ENCODE results near the gene CTNNA3.

CTNNA3 gene

DNA sequence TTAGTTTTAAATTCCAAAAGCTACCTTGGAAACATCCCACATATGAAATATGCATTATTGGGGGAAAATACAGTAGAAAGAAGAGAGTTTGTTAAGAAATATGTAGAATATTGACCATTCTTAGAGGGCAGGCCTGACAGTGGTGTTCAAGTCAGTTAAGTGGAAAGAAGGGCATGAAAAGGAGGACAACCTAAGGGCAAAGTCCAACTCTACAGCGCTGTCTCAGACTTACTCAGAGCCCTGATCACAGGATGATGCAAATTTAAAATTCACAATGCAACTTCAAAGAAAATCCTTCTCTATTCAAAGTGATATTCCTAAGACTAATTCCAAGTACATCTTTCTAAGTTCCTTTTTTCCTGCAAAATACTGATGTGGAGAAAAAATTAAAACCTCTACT lies 909.3 kb downstream of the CTNNA3 start:
- DNase-seq = no peak

DNA sequence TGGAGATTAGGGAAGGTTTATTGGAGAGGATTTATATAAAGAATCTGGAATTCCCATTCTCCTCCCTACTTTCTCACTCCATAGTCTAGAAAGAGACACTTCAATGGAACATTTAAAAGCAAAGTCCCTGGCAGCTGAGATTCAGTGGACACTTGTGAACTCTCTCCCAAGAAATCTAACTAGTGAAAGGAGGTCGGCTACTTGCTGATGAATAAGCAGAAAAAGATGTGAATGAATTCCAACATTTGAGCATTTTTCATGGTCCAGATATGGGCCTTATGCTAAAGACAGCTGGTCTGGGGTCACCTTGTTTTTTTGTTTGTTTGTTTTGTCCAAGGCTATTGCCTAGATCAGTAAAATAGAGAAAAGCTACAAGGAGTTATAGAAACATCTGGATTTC lies 911.2 kb downstream of the CTNNA3 start:
- DNase-seq = no peak

DNA sequence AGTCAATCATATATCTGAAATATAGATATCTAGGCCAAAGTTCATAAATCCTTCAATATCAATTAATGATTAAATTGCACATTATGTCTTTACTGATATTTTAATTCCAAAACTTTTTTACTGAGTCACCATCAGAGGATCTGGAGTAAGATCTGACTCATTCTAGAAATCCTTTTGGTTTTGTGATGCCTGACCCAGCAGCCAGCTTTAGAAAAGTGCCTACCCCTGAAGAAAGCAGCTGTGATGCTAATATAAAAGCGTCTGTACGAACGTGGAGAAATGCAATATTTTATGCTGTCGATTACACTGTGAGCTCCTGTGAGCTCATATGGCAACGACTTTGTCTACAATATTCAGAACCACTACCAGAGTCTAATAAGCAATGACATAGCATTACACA lies 912.7 kb downstream of the CTNNA3 start:
- no peak for DNase-seq

DNA sequence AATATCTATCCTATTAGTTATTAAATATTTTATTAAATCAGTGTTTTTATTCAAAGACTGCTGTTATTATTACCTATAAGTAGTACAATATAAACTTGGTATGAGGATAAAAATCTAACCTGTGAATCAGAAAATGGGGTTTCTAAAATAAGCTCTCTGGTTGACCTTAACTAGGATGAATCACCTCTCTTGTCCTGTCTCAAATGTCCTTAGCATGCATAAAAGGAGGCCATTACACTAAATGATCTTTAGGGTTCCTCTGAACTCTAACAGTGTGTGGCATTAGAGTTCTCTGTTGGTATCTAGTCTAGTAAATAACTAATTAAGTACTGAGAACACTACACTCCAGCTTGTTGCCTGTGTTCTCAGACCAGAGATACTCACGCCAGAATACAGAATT lies 913.2 kb downstream of the CTNNA3 start:
- no peak for DNase-seq

DNA sequence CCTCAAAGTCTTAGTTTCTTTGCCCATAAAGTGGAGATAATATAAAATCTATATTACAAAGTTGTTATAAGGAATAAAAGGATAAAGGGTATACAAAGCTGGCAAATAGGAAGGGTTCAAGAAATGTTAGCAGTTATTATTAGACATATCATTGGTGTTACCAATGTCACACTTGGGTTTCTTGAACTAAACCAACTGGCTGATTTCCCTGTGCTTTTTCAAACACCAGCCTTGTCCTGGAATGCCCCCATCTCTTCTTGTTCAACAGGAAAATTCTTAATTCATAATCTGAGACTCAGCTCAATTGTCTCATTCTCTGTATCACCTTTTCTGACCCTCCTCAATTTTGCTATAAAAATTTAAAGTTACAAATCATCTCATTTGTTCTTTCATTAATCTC lies 913.9 kb downstream of the CTNNA3 start:
- DNase-seq = no peak

DNA sequence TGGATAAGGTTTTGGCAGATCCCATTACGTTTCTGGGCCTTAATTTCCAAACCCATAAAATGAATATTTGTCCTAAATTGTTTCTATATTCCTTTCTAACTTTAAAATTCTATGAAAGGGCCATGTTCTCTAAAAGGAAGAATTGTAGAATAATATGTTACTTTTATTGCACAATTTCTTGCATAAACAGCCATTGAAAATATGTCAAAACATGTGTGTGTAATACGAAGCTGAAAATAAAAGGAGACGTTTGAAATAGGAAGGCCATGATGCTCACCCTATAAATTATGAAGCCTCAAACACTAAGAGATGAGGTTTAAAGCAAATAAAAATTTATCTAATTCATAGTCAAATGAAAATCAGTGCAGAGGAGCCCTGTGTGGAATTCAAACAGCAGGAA lies 915.2 kb downstream of the CTNNA3 start:
- no peak for DNase-seq

DNA sequence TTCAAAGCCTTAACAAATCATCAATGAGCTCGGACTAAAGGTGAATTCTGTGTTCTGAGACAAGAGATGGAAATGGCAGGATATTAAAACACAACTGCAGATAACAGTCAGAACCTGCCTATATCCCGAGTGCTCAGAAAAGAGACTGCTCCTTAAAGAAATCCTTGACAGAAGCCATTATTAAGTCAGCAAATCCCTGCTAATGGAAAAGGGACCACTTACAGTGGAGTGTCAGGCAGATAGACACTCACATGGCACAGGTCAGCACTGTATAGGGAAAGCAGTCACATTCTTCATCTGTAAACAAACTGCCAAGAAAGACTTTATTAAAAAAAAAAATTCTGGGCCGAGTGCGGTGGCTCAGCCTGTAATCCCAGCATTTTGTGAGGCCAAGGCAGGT lies 917.6 kb downstream of the CTNNA3 start:
- no peak for DNase-seq

DNA sequence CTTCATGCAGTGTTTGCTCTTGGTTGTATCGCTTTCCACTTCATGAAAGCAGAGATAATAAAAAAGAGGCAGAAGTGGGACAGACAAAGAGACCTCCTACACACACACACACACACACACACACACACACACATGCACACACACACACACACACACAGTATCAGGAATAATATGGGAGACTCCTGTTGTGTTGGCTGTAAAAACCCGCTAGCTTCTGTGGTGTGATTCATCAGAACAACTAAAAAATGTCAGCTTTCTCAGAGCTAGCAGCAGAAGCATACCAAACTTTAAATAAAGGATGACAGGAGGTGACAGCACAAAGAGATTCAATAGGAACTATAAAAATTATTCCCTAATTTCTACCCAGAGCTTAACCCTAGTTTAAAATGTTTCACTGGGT lies 918.3 kb downstream of the CTNNA3 start:
- DNase-seq = no peak

DNA sequence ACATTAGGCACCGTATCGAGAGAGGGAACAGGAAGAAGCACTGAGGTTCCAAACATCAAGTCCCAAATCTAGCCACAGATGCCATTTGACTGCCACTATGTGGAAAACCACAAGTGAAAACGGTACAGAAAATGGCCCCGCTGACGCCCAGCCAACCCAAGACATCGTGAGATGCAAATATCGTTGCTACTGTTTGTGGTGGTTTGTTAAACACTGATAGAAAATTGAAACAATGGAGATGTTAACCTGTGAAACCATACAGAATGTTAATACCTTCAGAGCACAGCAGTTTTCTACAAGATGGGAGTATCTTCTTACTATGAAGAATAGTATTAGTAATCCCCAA lies 922.5 kb downstream of the CTNNA3 start:
- no peak for DNase-seq

DNA sequence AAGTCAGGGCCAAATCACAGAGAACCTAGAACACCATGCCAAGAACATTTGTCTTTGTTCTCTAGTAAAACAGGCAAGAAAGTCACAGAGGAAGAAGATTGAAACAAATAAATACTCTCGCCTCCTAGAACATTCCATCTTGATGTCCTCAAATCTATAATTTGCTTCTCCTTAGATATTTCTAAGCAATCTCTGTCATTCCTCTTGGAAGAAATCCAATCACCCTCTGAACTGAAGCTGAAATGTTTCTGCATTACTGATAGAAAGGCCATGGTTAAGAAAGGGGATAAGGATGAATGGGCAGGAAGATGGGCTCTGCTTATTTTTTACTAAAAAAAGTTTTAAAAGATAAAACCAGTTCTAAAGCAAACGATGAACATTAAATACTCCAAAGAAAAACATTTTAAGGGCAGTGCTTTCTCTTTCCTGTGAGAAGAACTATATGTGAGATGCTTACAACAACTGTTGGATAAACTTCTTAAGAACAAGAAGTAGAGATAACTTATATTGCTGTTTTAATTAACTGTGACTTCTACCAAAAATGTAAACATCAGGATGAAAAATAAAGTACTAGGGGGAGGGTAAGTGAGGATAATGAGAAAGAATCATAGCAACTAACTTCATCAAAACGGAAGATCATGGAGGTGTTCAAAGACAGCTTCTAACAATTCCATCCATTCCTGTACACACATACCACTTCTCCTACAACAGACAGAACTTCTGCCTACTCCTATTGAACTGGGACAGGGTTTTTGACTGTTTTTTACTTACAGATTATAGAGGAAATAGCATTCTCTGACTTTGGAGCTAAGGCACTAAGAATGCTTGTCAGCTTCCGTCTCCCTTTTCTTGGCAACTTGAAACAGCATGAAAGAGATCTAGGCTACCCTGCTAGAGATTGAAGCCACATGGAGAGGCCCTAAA lies 923.2 kb downstream of the CTNNA3 start:
- no peak for DNase-seq

DNA sequence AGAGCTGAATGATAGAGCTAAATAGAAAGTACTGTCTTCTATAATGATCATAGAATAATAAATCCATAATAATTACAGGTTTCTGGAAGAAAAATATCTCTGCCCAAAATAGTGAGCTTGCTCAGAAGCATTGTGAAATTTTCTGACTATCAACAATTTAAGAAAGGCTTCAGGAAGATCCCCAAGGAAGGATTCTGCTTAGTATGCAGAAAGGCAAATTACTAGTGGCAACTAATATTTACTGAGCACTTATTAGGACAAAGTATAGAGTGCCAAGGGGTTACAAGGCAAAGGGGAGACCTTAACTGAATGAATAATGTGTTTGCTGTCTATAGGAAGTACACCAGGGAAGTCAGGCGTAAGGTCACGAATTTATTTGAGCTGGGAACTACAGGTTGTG lies 928.3 kb downstream of the CTNNA3 start:
- no peak for DNase-seq

DNA sequence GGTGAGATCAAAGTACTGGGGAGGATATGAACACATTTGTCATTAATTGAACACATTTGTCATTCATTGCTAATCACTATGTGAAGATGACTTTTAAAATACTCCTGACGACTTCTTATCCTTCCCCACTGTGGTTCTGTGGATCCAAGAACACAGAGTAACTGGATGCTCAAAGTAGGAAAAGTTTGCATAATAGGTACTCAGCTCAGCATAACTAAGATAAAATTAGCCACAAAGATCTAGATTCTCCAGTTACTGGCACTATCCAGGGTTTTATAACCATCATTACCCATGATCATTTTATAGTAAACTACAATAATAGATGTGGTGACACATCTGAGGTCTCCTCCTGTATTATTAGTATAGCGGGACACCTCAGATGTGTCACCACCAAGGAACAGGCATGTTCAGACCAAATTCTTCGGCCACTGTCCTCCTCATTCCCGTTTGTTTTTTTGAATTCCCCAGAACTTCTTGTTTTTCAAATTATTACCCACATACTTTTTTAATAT lies 933.7 kb downstream of the CTNNA3 start:
- DNase-seq = no peak

DNA sequence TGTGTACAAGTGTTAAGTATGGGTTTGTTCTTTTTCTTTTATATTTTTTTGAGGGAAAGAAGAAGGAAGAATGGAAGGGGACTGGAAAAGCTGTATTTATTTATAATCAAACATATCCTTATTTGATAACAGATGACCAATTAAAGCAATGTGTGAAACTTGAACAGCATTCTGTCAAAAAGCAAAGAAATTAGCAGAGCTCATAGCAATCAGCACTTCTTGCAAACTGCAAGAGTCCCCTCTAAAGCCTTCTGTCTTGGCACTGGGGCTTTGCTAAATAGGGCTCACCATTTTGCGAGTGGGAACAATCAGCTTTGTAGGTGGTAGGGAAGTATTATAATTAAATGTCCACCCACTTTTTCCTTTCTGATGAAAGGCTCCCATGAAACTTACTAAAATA lies 935.1 kb downstream of the CTNNA3 start:
- DNase-seq = no peak

DNA sequence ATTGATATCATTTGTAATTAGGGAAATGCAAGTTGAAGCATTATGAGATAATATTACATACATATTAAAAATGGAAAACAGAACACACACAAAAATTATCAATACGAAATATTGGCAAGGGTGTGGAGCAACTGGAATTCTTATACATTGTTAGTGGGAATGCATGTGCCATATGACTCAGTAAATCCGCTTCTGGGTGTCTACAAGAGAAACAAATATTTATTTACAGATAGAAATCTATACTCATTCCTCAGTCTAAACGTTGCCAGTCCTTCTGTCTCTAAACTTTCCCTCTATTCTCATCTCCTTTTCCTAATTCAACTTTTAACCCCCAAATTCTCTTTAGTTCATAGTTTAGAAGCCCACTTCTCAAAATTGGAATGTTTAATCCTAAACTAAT lies 940.5 kb downstream of the CTNNA3 start:
- DNase-seq = no peak

DNA sequence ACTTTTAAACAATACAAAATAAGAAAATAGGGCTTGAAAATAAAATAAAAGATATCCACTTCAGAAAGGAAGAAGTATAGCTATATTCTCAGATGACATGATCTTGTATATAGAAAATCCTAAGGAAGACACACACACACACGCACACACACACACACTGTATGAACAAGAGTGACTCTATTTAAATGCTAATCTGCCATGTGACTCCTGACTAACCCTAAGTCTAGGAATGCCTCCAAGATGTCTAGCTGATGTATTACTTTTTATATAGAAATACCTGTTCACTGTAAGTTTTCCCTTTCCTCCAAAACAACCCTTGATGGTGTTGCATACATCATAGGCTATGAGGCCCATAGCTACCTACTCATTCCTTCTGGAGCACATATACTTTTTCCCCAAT lies 943.3 kb downstream of the CTNNA3 start:
- DNase-seq = no peak

DNA sequence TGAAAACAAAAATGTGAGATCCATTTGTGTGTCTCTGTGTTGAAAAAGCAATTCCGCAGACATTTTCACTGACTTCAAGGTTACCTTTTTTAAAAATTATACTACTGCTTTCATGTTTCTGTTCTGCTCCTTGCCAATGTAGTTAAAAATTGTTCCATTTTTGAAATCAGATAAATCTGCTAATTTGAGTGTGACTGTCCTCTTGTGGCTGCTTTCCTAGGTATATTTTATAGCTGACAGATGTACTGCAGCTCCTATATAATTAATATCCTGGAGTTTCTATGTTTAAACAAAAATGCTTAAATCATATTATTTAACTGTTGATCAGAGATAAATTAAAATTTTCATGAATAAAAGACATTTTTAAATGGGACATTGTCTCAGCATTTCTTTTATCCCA lies 947.8 kb downstream of the CTNNA3 start:
- DNase-seq = no peak

DNA sequence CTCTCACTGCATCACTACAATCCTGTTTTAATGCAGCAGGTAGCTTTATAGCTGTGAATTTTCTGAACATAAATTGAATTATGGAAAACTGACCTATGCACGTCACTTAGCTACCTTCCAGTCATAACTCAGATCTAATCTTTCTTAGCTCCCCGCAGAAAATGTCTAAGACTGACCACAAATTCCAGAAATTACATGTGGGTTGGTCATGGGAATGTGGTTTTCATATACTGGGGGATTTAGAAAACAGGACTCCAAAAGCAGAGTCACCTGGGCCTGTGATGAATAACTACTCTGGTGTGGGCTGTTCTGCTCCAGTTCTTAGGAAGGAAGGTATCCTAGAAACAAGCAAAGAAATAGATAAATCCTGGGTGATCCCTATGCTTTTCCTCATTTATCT lies 948.5 kb downstream of the CTNNA3 start:
- DNase-seq = no peak

DNA sequence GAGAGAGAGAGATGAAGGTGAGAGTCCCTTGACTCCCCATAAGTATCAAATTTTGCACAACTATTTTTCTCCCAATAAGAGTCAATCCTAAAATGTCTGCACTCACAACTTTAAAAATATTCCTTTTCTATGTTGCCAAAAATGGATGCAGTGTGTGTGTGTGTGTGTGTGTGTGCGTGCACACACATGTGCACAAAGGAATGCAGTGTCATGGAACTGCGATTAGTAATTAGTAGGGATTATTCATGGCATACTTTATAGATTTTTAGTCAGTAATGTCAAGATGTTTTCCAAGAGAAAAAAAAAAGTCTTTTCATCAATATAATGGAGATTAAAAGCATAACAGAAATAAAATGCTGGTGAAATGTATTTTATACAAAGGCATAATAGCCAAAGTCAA lies 949.3 kb downstream of the CTNNA3 start:
- DNase-seq = no peak

DNA sequence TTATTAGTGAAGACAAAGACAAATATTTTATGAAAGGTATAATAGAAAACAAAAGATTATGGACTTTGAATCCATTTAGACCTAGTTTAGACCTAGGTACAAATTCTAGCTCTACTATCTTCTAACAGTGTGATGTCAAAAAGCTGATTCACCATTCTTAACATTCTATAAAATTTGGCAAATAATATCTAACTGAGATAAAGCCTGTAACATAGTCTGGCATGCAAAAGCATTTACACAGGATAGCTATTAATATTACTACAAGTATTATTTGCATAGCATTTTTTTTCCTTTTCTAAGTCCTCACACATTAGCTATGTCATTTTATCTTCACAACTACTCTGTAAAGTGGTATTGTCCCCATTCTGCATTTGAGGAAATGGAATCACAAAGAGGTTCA lies 949.7 kb downstream of the CTNNA3 start:
- no peak for DNase-seq

DNA sequence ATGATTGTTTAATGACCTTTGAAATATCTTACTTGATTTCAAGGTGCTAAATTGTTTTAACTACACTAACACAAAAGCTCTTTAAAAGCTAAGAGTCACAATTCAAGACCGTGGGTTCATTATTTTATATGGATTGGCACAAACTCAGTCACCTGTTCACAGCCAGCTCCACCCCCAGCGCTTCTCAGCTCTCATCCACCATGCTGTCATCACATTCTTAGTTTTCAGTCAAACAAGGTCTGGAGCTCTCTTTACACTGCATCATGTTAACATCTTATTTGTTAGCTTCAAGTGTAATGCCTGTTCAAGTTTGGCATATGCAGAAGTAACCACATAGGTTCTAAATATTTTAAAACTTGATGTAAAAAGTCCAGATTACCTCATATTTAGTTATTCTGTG lies 951.1 kb downstream of the CTNNA3 start:
- no peak for DNase-seq

DNA sequence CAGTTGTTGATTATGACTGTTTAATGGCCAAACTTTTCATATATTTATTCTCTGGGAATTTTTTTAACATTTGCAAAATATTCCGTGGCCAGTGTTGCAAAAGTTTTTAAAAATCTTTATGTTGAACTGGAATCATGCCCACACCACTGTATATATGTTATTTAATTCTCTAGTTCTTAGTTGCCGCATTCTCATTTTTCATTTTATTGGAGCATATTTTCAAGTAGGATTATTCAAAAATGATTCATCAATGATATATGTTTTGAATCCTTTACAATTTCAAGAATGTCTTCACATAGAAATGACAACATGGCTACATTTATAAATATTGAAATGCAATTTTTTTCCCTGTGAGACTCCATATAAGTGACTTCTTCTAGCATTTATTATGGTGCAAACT lies 958.8 kb downstream of the CTNNA3 start:
- no peak for DNase-seq

DNA sequence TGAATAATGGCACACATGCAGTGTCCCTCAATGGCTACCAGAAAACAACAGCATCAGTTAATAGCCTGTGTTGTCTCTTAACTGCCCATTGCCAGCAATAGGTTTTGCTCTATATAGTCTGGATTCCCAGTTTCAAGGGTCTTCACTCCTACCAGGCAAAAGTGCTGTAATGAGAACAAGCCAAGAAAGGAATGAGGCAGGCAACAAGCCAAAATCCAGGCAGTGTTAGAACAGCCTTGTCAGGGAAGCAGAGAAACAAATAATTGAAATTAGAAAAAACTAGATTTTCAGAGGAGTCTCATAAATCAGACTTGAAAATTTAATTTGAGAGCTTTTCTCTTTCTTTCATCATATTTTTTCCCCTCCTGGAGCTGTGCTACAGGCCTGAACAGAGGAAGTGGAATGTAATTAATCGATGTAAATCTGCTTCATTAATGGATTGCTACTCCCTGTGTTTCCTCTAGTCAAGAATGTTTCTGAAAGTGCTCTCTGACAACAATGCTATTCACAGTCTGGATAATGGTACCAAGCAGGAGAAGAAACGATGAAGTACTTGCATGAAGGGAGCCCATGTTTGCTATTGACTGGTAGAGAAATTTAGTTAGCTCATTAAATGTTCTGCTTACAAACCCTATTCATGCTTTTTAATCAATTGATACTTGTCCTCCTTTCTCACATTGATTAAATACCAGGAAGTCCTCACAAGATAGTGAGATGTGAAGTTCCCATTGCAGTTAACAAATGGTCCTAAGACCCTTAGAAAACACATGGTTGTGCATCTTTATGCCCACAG lies 972.2 kb downstream of the CTNNA3 start:
- no peak for DNase-seq

DNA sequence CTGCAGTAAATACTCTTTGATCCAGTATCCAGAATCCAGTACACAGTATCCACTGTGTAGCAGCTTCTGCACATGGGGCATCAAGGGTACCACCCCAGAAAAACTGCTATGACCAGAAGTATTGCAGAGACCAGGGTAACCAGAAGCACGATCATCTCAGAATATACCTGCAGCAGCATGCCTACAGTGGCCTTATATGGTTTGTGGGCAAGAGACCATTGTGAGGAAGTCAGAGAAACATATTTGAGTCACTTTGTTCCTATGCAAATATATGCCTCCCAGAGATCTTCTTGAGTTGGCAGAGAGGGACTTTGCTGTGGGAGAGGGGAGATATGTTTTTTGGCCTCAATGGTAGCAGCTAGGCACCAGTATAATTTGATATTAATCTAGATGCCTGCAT lies 976.5 kb downstream of the CTNNA3 start:
- DNase-seq = no peak

Measured in T-helper 1 cell (primary cell).